Germinal center (tissue), 1 donor: Measurements from ENCODE around the gene MAST2.
A peak's percentile ranks its signal among the peaks of the same experiment; 100 is the strongest.
"Not testable (repeated sequence)": the region's sequence is repeated elsewhere in the genome, so short reads cannot be mapped to it uniquely, and the experiment has no call there.

Source experiments
- DNase-seq: peaks from one replicate; pipeline ENCODE4 v3.0.0; 2012; ENCODE audit warnings: mixed read lengths, low spot score

Gene MAST2

DNA sequence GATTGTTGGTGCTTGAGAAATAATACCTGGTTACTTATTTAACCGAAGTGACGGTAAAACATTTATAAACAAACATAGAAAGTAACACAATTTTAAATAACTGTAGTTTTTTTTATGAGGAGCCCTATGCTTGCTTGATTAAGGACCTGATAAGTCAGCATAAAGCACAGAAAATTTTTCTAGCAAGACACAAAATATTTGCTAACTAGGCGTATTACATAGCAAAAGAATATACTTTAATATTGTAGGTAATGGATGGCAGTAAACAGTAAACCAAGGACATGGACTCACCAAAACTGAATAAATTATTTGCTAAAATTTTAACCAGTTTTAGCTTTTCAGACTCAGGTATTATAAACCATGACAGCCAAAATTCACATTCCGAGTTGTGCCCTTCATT lies 90.9 kb downstream of the MAST2 start:
- DNase-seq: no peak

DNA sequence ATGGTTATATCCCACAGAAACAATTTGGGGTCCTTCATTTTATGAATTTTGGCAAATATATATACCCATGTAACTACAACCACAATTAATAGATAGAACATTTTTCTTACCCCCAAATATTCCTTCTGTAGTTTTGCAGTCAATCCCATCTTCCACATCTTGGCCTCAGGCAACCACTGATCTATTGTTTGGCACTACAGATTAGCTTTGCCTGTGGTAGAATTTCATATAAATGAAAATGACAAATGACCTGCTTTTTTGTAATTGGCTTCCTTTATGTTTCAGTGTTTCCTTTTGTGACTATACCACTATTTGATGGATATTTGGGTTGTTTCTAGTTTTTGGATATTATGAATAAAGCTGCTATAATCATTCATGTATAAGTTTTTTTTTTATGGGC lies 91.5 kb downstream of the MAST2 start:
- no peak for DNase-seq

DNA sequence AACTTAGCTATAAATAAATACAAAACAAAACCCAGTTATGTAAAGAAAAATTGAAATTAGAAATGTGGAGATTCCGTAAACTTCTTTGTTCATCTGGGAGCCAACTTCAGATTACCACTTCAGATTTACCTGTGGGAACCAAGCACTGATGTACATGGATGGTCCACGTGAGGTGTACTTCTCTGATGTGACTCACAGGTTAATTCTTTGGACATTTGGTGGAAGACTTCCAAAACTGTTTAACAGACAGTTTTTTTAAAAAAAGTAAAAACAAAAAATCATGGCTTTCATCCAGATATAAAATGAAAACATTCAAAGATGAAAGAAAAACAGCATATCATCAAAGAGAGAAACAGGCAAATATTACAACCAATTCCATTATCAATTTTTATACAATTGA lies 92.0 kb downstream of the MAST2 start:
- no peak for DNase-seq

DNA sequence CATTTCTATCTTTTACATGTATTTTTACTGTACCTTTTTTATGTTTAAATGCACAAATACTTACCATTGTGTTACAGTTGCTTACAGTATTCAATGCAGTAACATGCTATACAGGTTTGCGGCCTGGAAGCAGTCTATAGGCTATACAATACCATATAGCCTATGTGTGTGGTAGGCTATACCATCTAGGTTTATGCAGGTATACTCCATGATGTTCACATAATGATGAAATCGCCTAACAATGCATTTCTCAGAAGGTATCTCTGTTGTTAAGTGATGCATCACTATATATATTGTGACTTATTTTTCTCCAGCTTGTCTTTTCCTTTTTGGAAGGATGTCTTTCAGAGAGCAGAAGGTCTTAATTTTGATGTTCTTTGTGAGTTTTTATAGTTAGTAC lies 103.5 kb downstream of the MAST2 start:
- no peak for DNase-seq

DNA sequence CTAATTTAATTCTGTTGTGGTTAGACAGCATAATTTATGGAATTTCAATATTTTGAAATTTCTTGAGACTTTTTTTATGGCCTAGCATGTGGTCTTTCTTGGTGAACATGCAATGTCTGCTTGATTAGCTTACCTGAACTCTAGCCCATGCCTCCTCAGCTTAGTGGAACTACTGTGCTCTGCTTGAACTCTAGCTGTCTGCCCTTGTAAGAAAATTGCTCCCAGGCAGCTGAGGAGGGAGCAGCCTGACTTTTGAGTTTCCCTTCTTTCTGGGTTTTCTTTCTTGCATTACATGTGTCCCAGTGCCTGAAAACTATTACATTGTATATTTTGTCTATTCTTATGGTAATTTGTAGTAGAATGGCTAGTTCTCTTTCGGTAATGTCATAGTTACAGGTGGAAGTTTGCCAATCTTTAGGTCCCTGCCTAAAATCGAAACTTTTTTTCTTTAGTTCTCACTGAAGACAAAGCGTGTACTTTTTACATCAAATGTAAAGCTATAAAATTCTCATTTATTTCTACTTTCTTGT lies 105.3 kb downstream of the MAST2 start:
- no peak for DNase-seq

DNA sequence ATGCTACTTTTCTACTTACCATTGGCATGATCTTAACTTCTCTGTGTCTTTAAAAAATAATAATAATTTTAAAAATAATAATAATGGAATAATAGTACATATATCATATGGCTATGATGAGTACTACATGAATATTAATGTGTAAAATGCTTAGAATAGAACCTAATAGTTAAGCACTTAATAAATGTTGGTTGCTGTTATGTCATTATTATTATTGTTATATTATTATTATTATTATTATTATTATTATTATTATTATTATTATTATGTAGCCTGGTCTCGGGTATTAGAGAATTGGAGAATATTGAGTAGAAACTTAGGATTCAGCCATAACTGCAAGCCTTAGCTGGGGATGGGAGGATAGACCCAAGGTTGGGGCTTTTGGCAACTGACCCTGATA lies 108.2 kb downstream of the MAST2 start:
- no peak for DNase-seq

DNA sequence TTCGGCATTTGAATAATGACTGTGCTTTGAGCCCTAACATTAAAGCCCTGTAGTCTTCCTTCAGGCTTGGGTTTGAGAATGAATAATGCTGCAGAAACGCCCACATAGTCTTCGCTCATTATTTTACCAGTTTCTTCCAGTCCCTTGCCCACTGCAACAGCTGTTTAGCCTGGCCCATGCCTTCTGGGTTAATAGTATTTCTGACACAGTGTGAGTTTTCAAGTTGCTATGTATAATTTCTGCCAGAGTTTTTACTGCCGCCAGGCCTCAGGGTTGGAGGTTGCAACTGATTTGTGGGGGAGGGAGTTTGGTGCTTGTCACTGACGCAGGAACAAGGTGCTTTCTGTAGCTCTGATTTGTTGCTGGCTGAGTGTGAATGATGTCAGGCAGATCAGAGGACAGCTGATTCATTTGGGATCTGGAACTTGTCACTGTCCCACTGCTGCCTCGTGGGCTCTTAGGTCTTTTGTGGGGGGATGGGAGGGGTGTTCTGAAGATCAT lies 109.8 kb downstream of the MAST2 start:
- DNase-seq: no peak

DNA sequence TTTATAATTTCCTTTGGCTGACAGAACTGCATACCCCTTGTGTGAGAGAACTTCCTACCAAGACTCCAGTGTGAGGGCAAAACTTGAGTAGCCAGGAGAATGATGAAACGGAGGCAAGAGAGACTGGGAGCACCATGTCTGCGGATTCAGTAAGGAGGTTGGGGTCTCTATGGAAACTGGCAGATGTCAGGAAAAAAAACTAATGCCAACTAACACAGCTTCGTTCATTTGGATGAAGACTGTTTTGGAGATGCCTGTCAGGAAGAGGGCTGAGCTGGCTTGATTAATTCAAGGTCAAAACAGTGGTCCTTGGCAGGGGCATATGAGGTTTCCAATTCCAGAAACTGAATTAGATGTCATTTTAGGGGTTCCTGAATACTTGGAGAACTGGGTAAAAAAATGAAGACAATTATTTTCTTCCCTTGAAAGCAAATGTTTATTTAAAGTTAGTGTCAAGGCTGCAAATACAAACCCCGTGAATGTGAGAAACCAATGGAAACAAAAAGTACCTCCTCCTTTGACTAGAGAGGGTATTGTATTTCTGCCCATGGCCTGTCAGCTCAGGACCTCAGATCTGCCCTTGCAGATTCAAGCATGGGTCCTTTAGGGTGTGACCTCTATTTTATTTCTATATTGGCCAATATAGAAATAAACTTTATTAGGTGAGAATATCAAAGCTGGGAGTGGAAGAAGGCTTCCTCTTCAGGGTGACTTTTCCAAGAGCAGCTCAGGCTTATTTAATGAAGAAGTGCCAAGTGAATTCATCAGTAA lies 110.5 kb downstream of the MAST2 start:
- DNase-seq: no peak

DNA sequence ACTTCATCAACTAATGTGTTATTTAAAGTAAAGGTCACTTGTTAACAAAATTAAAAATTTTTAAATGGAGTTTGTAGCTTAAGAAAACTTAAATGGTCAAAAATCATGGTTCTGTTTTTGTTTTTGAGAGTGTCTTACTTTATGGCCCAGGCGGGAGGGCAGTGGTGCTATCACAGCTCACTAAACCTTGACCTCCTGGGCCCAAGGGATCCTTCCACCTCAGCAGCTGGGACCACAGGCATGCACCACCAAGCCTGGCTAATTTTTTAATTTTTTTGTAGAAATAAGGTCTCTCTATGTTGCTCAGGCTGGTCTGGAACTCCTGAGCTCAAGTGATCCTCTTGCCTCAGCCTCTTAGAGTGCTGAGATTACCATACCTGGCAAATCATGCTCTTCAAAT lies 111.4 kb downstream of the MAST2 start:
- DNase-seq: no peak

DNA sequence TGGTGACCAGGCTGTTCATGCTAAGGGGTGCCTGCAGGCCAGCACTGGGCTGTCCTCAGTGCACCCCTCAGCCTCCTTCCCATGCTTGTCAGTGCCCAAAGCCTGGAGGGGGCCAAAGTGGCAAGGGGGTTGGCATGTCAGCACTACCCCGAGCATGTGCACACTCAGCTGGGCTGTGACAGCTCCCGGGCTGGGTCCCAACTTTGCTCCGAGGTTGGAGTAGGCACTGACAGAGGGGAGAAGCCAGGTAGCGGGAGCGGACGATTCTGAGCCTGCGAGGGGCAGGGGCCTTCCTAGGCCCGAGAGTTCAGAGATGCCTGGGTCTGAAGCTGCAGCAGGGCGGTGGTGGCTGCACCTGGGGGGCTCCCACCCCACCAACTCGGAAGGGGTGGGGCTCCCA lies 119.0 kb downstream of the MAST2 start:
- DNase-seq: no peak

DNA sequence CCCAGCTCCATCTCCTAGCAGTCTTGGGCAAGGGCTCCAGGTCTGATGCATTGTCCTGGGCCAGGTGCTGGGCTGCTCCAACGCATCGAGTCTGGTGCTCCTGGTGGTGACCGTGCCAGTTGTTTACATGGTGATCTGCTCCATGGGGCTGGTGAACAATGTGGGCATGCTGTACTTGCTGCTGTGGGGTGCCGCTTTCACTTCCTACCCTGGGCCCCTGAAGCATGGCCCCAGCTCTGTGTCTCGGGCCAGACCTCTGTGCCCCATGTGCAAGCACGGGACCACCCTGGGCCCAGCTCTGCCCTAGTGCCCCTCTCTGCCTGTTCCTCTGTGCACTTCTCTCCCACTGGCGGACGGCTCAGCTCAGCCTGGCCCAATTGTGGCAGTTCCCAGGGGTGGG lies 119.4 kb downstream of the MAST2 start:
- peak; percentile 40 for DNase-seq

DNA sequence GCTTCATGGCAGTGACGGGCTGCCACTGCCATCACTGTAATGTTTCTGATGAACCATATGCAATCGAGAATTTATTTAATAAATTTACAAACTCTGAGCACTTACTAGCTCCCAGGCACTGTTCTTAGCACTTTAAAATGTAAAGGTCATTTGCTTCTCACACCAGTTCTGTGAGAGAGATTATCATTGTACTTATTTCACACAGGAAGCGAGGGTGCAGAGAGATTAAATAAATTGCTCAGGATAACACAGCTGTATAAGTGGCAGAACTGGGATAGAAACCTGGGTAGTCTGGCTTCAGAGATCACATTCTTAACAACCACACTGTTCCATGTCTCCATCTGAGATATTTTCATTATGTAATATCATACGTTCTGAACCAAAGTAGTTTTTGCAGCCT lies 119.9 kb downstream of the MAST2 start:
- no peak for DNase-seq

DNA sequence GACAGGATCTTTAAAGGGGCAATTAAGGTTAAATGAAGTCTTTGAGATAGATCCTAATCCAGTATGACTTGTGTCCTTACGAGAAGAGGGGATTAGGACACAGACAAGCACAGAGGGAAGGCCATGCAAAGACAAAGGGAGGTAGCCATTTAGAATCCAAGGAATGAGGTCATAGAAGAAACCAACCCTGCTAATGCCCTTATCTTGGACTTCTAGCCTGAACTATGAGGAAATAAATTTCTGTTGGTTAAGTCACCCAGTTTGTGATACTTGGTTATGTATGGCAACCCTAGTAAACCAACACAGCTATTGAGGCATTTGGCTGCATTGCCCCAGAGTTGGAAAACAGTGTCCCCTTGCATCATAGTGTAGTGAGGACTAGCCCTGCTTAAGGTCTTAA lies 121.3 kb downstream of the MAST2 start:
- DNase-seq: no peak

DNA sequence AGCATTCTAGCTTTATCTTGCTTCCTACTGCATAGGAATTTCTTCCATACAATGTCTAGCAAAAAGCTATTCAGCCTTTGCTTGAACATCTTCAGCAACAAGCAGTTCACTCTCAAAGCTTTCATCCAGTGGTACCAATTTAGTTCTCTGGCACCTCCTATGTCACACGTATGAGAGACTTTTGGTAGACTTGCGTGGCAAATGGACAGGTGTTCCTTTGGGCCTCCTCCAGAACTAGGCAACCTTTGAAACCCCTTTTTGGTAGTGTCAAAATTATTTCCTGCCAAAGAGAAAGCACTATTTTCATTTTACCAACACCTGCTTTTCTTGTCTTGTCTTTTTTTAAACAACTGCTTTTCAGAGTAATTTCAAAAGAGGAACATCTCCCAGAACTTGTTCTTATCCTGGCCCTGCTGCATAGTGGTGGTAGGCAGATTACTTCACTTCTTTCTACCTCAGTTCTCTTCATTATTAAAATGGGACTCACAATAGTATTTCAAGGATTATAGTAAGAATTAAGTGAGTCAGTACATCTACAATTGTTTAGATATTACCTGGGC lies 122.4 kb downstream of the MAST2 start:
- DNase-seq: peak; percentile 30

DNA sequence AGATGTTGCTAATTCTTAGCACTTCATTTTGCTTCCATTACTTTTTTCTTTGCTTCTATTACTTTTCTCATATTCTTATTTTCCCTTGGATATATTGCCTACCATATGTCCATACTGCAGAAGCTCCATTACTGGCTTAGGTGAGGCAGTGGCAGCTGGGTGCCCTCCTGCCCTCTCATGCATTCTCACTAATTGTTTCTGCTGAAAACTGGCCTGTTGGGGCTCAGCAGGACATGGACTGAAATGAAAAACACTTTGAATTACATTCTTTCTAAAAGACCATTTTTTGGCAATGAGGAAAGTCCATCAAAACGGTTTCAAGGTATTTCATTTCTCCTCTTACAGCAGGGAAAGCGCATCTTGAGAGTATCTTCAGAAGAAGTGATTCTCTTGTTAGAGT lies 122.9 kb downstream of the MAST2 start:
- no peak for DNase-seq

DNA sequence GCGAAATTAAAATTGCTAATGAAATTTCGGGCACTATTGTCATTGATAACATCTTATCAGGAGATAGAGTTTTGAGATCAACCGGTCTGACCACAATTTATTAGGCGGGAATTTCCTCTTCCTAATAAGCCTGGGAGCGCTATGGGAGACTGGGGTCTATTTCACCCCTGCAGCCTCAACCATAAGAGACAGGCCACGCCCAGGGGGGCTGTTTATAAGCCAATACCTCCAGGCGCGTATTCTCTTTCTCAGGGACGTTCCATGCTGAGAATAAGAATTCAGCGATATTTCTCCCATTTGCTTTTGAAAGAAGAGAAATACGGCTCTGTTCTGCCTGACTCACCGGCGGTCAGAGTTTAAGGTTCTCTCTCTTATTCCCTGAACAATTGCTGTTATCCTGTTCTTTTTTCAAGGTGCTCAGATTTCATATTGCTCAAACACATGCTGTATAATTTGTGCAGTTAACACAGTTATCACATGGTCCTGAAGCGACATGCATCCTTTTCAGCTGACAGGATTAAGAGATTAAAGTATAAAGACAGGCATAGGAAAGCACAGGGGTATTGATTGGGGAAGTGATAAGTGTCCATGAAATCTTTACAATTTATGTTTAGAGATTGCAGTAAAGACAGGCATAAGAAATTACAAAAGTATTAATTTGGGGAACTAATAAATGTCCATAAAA lies 124.0 kb downstream of the MAST2 start:
- DNase-seq: not testable (repeated sequence)

DNA sequence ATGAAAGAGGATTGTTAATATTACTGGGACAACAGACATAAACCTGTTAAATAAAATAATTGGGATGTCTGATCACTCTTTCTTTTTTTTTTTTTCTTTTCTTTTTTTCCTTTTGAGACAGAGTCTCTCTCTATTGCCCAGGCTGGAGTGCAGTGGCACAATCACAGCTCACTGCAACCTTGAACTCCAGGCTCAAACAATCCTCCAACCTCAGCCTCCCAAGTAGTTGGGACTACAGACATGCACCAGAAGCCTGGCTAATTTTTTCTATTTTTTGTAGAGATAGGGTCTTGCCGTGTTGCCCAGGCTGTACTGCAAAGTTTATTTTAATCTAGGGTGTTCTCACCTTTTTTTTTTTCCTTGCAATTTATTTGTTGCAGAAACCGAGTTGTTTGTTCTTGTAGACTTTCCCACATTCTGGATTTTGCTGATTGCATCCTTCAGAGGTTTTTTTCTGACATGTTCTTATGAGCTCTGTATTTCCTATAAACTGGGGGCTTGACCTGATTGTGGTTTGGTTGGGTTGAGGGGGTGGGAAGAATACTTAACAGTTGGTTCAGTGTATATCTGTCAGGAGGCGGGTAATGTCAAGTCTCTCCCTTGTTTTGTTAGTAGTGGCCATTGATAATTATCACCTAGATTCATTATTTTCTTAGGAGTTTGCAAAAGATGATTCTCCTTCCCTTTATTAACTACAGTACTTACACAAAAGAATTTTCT lies 125.2 kb downstream of the MAST2 start:
- no peak for DNase-seq

DNA sequence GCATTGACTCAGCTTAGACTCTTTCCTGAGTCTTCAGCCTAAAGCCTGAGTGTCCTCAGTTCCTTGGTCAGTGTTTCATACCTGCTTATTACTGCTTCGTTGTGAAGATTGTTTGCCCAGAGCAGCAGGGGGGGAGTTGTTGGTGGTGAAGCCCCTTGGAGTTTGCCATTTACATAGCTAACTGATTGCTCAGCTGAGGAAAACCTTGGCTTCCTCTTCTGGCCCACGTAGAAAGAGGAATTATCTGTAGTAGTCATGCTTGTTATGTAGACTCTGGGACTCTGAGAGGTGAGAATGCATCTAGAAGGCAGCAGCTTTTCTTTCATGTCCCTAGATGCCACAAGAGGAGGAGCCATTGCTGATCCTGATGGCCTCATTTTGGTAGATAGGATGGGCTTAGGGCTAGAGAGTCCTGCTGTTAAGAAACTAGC lies 125.9 kb downstream of the MAST2 start:
- DNase-seq: no peak

DNA sequence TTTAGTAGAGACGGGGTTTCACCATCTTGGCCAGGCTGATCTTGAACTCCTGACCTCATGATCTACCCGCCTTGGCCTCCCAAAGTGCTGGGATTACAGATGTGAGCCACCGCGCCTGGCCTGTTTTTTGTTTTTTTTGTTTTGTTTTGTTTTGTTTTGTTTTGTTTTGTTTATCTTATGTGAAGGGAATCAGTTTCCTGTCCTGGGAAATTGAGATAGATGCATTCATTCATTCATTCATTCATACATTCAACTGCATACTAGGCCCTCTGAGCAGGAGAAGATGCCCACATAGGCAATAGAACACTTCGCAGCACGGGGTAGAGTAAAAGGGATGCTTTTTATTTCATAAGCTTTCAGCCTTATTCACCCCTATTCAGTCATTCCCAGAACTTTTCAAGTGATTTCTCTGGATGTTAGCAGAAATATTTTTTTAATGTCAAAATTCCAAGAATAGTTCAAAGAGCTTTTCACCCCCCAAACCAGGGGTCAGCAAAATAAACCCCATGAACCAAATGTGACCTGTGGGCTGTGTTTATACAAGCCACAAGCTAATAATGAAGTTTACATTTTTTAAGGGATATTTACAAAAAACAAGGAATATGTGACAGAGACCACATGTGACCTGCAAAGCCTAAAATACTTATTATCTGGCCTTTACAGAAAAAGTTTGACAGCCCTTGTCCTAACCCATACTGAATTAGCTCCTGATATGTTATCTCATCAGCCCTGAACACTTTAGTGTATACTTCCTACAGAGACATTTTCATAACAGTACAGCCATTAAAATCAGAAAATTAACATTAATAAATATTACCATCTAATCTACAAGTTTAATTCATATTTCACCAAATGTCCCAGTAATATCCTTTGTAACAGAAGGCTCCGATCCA lies 127.1 kb downstream of the MAST2 start:
- no peak for DNase-seq

DNA sequence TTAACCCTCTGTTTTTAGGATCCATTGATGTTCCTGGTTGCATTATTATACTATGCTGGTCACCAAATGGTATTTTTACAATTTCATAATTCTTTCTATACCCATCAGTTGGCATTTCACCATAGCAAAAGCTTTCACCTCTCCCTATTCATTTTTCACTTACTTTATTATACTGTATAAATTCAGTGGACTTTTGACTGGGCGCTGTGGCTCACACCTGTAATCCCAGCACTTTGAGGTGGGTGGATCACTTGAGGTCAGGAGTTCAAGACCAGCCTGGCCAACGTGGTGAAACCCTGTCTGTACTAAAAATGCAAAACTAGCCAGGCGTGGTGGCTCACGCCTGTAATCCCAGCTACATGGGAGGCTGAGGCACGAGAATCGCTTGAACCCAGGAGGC lies 128.8 kb downstream of the MAST2 start:
- DNase-seq: not testable (repeated sequence)

DNA sequence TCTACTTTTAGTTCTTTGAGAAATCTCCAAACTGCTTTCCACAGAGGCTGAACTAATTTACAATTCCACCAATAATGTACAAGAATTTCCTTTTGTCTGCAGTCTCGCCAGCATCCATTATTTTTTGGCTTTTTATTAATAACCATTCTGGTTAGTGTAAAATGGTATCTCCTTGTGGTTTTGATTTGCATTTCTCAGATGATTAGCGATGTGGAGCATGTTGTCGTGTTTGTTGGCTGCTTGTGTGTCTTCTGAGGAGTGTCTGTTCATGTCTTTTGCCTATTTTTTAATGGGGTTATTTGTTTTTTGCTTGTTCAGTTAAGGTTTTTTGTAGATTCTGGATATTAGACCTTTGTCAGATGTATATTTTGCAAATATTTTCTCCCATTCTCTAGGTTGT lies 131.5 kb downstream of the MAST2 start:
- no peak for DNase-seq
